Naive thymus-derived CD8-positive, alpha-beta T cell (primary cell): ENCODE results near the gene OXSR1. TPM values are rescaled to one million over a fixed set of nuclear protein-coding genes. Genes with fewer than 3 reads are reported as not detected.
A peak's percentile ranks its signal among the peaks of the same experiment; 100 is the strongest.
"Not testable (repeated sequence)": the region's sequence is repeated elsewhere in the genome, so short reads cannot be mapped to it uniquely, and the experiment has no call there.

Experiments used
- ATAC-seq, 2 donors: fragments of 150-1000 bp; cut with Tn5 transposase in 1 of 2; sonication (Bioruptor Pico), chemical (Tn5 transposase) in 1 of 2; 1 replicate in 1 of 2; 2 replicates in 1 of 2; pipeline ENCODE4 v1.10.0; 2021; ENCODE audit warnings: mild to moderate bottlenecking in 2 of 2, moderate library complexity in 2 of 2
- POLR2A ChIA-PET: fragments of 350-600 bp; sonication (Branson Sonifier 250); formaldehyde crosslinking; loops from one replicate; lab custom pipeline; 2021; ENCODE audit warnings: antibody characterized with exemption; lab: Charles Lee
- DNase-seq, 10 donors: peaks; one replicate each; pipeline versions ENCODE4 v3.0.0 to v3.0.0-alpha.2; 2020 to 2022
- H3K27ac Mint-ChIP-seq, 10 donors: one replicate each; pipeline ENCODE4 v1.8.0; 2020 to 2022; ENCODE audit warnings: mild to moderate bottlenecking in 10 of 10, mixed read lengths in 10 of 10, moderate library complexity in 4 of 10, inconsistent platforms in 1 of 10
- H3K27me3 Mint-ChIP-seq, 5 donors: one replicate each; pipeline ENCODE4 v1.8.0; 2021 to 2022; ENCODE audit warnings: mixed read lengths in 5 of 5
- H3K36me3 Mint-ChIP-seq, 3 donors: one replicate each; pipeline ENCODE4 v1.8.0; 2020 to 2022; ENCODE audit warnings: mixed read lengths in 3 of 3, mild to moderate bottlenecking in 2 of 3, inconsistent platforms in 1 of 3
- H3K4me1 Mint-ChIP-seq, 4 donors: one replicate each; pipeline ENCODE4 v1.8.0; 2021 to 2022; ENCODE audit warnings: mixed read lengths in 4 of 4
- H3K4me3 Mint-ChIP-seq, 10 donors: one replicate each; pipeline ENCODE4 v1.8.0; 2020 to 2022; ENCODE audit warnings: mild to moderate bottlenecking in 10 of 10, mixed read lengths in 10 of 10, moderate library complexity in 6 of 10, inconsistent platforms in 1 of 10
- H3K9me3 Mint-ChIP-seq, 9 donors: one replicate each; pipeline ENCODE4 v1.8.0; 2020 to 2022; ENCODE audit warnings: mixed read lengths in 9 of 9, mild to moderate bottlenecking in 3 of 9, inconsistent platforms in 1 of 9, moderate library complexity in 1 of 9
- polyA plus RNA-seq, 3 donors: library from polyadenylated mRNA; unstranded; fragments of 300-500 nt; fragmentation: Illumina TruSeq; gene quantifications; one replicate each; pipeline ENCODE4 v1.2.3, GENCODE V29; 2021
- total RNA-seq, 8 experiments: library from RNA in 2 of 8; stranded (reverse) in 2 of 8; gene quantifications; one replicate each; pipeline ENCODE4 v1.2.3 and lab custom pipeline; 2021 to 2026

Gene OXSR1
- total and polyA plus RNA-seq, 5 experiments from 2014 or later: 12.9 to 40.8 (median 14.0) TPM

DNA sequence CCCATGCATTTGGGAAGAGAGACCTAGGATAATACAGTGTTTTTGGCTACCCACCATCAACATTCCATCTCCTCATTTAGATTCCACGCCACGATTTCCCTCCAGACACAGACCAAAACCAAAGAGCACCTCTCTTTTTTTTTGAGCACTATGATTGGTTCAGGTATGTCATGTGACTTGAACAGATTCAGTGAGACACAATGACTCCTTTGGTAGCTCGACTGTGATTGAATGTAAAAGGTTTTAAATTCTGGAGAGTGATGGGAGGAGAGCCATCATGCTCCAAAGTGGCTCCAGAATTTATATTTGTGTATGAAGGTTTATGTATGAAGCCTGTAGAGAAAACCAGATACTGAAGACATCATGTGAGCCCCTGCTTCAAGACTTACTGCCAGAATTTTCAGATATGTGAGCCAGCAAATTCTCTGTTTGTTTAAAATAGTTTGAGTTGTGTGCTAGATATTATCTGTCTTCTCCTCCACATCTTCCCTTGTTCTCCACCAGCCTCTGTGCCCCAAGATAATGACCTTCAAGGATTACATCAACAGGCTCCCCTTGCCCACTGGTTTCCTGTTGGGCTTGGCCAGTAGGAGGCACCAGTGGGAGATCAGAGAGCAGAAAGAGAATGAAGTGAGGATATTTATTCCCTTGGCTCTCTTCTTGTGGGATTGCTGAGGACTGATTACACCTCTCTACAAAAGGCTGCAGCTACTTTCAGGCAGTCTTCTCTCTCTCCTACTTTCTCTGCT, 14.4 kb upstream of the OXSR1 start:
- Mint-ChIP-seq H3K27ac (peak overlapping the region in 6 of 10 donors; percentile 7 to 87 (median 62)), H3K4me3 (no peak overlapping the region)
- POLR2A ChIA-PET: no interaction called here

DNA sequence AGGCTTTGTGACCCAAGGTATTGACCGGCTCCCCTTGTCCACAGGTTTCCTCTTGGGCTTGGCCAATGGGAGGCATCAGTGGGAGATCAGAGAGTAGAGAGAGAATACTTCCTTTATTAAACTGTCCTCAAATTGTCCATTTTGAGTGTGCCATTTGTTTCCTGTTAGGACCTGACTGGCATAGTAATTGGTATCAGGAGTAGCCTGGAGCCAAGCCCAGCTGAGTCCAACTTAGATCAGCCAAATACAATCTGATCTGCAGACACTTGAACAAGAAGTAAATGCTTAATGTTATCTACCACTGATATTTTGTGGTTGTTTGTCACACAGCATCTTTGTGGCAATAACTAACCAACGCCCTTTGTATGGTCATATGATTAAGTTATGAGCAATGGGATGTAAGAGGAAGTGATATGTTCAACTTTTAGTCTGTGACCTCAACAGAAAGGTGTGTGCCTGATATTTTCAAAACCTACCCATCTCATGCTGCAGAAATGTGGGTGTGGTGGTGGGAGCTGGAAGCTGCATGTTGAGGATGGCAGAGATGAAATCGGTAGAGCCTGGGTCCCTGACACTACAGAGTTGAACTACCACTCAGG, 13.6 kb upstream of the OXSR1 start:
- ATAC-seq (peak in 1 of 2 donors; percentile 57), DNase-seq (no peak)
- Mint-ChIP-seq H3K9me3 (peaks cover 0 to 12% (median 3%) of the 10 kb centered on the region in 9 donors), H3K36me3 (peaks cover 0 to 4% (median 3%) of the 10 kb centered on the region in 3 donors), H3K27ac (peak overlapping the region in 6 of 10 donors; percentile 12 to 87 (median 62)), H3K4me1 (peaks cover 10 to 66% (median 22%) of the 10 kb centered on the region in 4 donors), H3K4me3 (peak overlapping the region in 1 of 10 donors; percentile 40), H3K27me3 (no peaks in the 10 kb centered on the region)
- POLR2A ChIA-PET: no interaction called here

More for the DNA sequence above, 14.4 kb upstream of the OXSR1 start:
- peaks cover 0 to 20% (median 10%) of the 10 kb centered on the region in 9 donors for H3K9me3 Mint-ChIP-seq
- H3K4me1 Mint-ChIP-seq: peaks cover 10 to 66% (median 22%) of the 10 kb centered on the region in 4 donors
- peaks cover 0 to 12% (median 7%) of the 10 kb centered on the region in 3 donors for H3K36me3 Mint-ChIP-seq
- ATAC-seq: no peak
- H3K27me3 Mint-ChIP-seq: no peaks in the 10 kb centered on the region
- no peak for DNase-seq

DNA sequence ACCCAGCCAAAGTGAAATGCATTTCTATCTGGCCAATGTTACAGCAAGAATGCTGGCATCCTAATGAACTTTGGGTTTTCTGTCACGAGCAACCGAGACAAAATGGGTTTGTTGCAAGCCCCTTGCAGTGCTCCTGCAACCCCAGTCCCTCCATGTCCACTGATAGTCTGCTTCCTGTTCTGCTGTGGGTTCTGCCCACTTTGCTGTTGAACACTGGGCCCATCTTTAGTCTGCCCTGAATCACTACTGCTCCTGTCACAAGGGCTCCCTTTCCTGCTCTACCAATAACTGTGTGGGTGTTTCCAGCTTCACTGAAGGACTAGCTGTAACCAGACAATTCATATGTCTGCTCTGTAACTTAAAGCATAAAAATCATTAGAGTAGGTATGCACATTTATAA, 12.7 kb upstream of the OXSR1 start:
- POLR2A ChIA-PET: interaction anchor here (1.1 kb wide), 1 partner anchor 16 kb away, joined by 3 read pairs; the partner anchor contains the start of gene ACAA1
- Mint-ChIP-seq H3K36me3 (peaks cover 0 to under 1% (median 0%) of the 10 kb centered on the region in 3 donors), H3K9me3 (peaks cover 0 to 5% (median 0%) of the 10 kb centered on the region in 9 donors), H3K27ac (peak overlapping the region in 4 of 10 donors; percentile 57 to 85 (median 70)), H3K4me3 (no peak overlapping the region), H3K4me1 (peaks cover 10 to 58% (median 20%) of the 10 kb centered on the region in 4 donors), H3K27me3 (no peaks in the 10 kb centered on the region)
- no peak for DNase-seq
- no peak for ATAC-seq

GRCh38 chr3:38153221-38153620, 12.1 kb upstream of the OXSR1 start:
- peak overlapping the region in 2 of 10 donors; percentile 28 to 36 for H3K27ac Mint-ChIP-seq
- POLR2A ChIA-PET: interaction anchor here (0.6 to 1.1 kb wide), 2 partner anchors 14 to 16 kb away, joined by 3 read pairs; partner anchors contain the start of gene ACAA1

DNA sequence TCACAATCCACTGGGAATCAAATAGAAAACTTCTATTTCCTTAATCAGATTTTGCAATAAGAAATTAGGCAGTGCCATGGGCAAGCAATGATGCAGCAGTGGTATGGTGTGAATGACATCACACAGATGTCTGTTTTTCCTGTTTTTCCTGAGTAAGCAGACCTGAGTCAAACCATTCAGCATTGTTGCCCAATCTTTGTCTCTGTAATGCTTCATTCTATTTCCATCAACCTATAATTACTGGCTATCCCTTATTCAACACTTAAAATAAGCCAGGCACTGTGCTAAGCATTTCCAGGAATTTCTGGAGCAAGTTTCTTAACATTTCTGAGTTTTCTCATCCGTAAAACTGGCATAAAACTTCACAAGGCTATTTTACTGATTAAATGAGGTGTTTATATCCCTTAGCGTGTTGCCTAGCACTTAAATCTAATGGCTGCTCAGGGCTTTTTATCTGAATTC, 11.3 kb upstream of the OXSR1 start:
- Mint-ChIP-seq H3K27me3 (no peaks in the 10 kb centered on the region), H3K27ac (no peak overlapping the region), H3K36me3 (no peaks in the 10 kb centered on the region), H3K9me3 (no peaks in the 10 kb centered on the region), H3K4me3 (no peak overlapping the region), H3K4me1 (peaks cover 8 to 48% (median 16%) of the 10 kb centered on the region in 4 donors)
- POLR2A ChIA-PET: interaction anchor here (0.6 to 1.2 kb wide), 3 partner anchors 11 to 16 kb away, joined by 3 to 9 read pairs (median 3); partner anchors contain the start of genes MYD88 and OXSR1
- ATAC-seq (no peak), DNase-seq (no peak)

More at GRCh38 chr3:38153221-38153620, 12.1 kb upstream of the OXSR1 start:
- H3K4me1 Mint-ChIP-seq: peaks cover 8 to 52% (median 17%) of the 10 kb centered on the region in 4 donors
- no peaks in the 10 kb centered on the region for H3K9me3 Mint-ChIP-seq
- H3K4me3 Mint-ChIP-seq: no peak overlapping the region
- DNase-seq (no peak), ATAC-seq (no peak)
- H3K36me3 Mint-ChIP-seq: no peaks in the 10 kb centered on the region
- H3K27me3 Mint-ChIP-seq: no peaks in the 10 kb centered on the region

DNA sequence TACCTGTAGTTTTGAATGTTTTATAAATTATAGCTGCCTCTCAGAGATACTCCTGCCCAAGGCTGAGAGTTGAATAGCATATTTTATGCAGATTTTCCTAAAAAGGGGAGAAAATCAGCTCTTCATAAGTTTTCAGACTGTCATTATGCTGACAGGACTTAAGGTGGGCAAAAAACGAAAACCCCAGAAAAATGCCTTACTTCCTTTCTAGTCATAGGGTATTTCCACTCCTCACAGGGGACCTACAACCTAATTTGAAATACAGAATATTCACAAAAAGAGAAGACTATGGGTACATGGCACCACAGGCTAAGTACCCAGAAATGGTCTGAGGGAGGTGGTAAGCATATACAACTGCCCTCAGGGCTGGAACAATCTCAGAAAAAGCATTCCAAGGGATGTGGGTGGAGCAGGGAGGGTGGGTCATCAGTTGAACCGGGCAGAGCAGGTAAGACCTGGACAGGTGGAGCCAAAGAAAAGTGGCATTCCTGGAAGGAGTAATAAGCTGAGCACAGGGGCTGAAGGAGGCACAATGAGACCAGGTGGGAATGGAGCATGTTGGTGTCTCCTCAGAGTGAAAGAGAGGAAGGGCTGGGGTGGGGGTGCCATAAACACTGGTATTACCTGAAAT, 10.6 kb upstream of the OXSR1 start:
- no peak overlapping the region for H3K27ac Mint-ChIP-seq
- H3K9me3 Mint-ChIP-seq: no peaks in the 10 kb centered on the region
- POLR2A ChIA-PET: interaction anchor here (0.9 to 1.2 kb wide), 2 partner anchors 10 to 16 kb away, joined by 3 to 9 read pairs; partner anchors contain the start of genes MYD88 and OXSR1

DNA sequence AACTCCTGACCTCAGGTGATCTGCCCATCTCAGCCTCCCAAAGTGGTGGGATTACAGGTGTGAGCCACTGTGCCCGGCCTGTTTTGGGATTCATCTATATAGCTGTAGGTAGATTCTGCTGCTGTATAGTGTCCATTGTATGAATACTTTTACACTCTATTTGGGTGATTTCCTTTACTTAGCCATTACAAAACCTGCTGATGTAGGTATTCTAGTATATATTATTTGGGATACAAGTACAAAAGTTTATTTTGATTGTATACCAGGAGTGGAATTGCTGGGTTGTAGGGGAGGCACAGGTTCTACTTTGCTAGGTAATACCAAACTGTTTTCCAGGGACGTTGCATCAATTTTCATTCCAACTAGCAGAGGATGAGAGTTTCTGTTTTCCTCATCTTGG, 9.5 kb upstream of the OXSR1 start:
- H3K27ac Mint-ChIP-seq: no peak overlapping the region
- H3K4me1 Mint-ChIP-seq: peaks cover 4 to 33% (median 10%) of the 10 kb centered on the region in 4 donors
- ATAC-seq (no peak), DNase-seq (no peak)
- no peaks in the 10 kb centered on the region for H3K9me3 Mint-ChIP-seq
- no peaks in the 10 kb centered on the region for H3K36me3 Mint-ChIP-seq
- no peaks in the 10 kb centered on the region for H3K27me3 Mint-ChIP-seq
- no peak overlapping the region for H3K4me3 Mint-ChIP-seq
- POLR2A ChIA-PET: interaction anchor here (0.7 kb wide), 1 partner anchor 11 kb away, joined by 3 read pairs; no protein-coding TSS in a partner anchor

More for the DNA sequence above, 10.6 kb upstream of the OXSR1 start:
- Mint-ChIP-seq H3K4me3 (peak overlapping the region in 1 of 10 donors; percentile 49), H3K36me3 (no peaks in the 10 kb centered on the region), H3K27me3 (no peaks in the 10 kb centered on the region), H3K4me1 (peaks cover 4 to 41% (median 11%) of the 10 kb centered on the region in 4 donors)
- ATAC-seq (no peak), DNase-seq (no peak)

DNA sequence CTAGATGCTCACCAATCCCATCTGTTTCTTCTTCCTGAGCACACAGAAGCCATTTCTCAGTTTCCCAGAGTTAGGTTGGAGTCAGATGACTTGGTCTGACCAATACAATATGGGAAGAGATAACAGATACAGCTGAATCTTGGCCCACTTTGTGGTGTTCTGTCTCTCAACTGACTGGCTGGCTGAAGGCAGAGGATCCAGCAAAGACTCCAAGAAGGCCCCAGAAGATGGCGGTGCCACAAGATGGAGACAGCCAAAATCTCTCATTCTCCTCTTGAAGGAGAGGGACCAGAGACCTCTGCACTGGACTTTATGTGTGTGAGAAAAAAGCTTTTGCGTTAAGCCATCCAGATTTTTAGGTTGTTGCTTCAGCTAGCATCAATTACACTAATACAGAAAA, 8.2 kb upstream of the OXSR1 start:
- no peak for DNase-seq
- Mint-ChIP-seq H3K4me3 (no peak overlapping the region), H3K9me3 (no peaks in the 10 kb centered on the region), H3K36me3 (no peaks in the 10 kb centered on the region), H3K4me1 (peaks cover 0 to 20% (median under 1%) of the 10 kb centered on the region in 4 donors), H3K27me3 (no peaks in the 10 kb centered on the region), H3K27ac (no peak overlapping the region)
- POLR2A ChIA-PET: no interaction called here
- ATAC-seq: no peak

- Mint-ChIP-seq H3K27me3 (no peaks in the 10 kb centered on the region), H3K27ac (no peak overlapping the region), H3K4me3 (no peak overlapping the region), H3K36me3 (no peaks in the 10 kb centered on the region), H3K9me3 (no peaks in the 10 kb centered on the region), H3K4me1 (peaks cover 0 to 17% (median 0%) of the 10 kb centered on the region in 4 donors)
- POLR2A ChIA-PET: no interaction called here
- ATAC-seq (no peak), DNase-seq (no peak)
These were observed 7.7 kb upstream of the OXSR1 start for GRCh38 chr3:38157595-38157994.

DNA sequence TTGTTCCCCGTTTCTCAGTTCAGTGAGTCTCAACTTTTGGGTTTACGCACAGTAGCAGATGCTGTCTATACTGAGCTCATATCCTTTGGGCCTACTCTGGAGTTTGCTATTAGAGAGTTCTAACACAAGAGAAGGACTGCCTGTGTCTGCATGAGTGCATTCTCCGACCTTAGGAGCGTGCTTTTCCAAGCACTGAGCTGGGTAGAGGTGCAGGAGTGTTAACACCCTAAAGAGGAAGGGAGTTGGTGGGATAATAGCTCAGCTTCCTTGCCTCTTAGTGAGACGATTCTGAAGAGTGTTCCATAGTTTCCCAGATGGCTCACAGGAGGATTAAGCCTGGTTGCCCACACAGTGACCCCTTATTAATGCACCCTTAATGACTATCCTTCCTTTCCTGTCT, 6.9 kb upstream of the OXSR1 start:
- ATAC-seq (no peak), DNase-seq (no peak)
- Mint-ChIP-seq H3K36me3 (no peaks in the 10 kb centered on the region), H3K4me1 (peaks cover 0 to 11% (median 0%) of the 10 kb centered on the region in 4 donors), H3K9me3 (no peaks in the 10 kb centered on the region), H3K4me3 (no peak overlapping the region), H3K27ac (no peak overlapping the region), H3K27me3 (no peaks in the 10 kb centered on the region)
- POLR2A ChIA-PET: interaction anchor here (0.9 kb wide), 1 partner anchor 19 kb away, joined by 5 read pairs; no protein-coding TSS in a partner anchor

- POLR2A ChIA-PET, DNase-seq, H3K36me3 Mint-ChIP-seq, H3K4me3 Mint-ChIP-seq, H3K4me1 Mint-ChIP-seq, ATAC-seq, H3K27ac Mint-ChIP-seq, H3K9me3 Mint-ChIP-seq, H3K27me3 Mint-ChIP-seq: not testable (repeated sequence)
These were observed 4.6 kb upstream of the OXSR1 start for GRCh38 chr3:38160704-38161103.
